ENCODE data around the gene ZNF506. TPM values are rescaled to one million over a fixed set of nuclear protein-coding genes. Genes with fewer than 3 reads are reported as not detected.
"Not testable (repeated sequence)": the region's sequence is repeated elsewhere in the genome, so short reads cannot be mapped to it uniquely, and the experiment has no call there.

Gene ZNF506
- total RNA-seq, 4 donors from 2014 or later, result 25.9 to 56.9 (median 31.3) TPM

GRCh38 chr19:19774354-19775033 is 47.1 kb downstream of the ZNF506 start:
- no peak overlapping the region for H3K4me3 ChIP-seq
- no peak for TF ChIP-seq POLR2A (IDR thresholded peaks at IDR 0.05)
- TF ChIP-seq CTCF (IDR thresholded peaks at IDR 0.05), result no peak
- no peaks in the 10 kb centered on the region for H3K27me3 ChIP-seq
- no peaks in the 10 kb centered on the region for H3K36me3 ChIP-seq
- DNase-seq, result no peak
- no peak overlapping the region for H3K27ac ChIP-seq
- no peaks in the 10 kb centered on the region for H3K9me3 ChIP-seq
- peaks cover 0 to 20% (median 5%) of the 10 kb centered on the region in 4 donors for H3K4me1 ChIP-seq

- not testable (repeated sequence) for H3K9me3 ChIP-seq, H3K4me3 ChIP-seq, DNase-seq, H3K27ac ChIP-seq, H3K36me3 ChIP-seq, H3K27me3 ChIP-seq
- peaks cover 0 to 11% (median under 1%) of the 10 kb centered on the region in 4 donors for H3K4me1 ChIP-seq
Observed at GRCh38 chr19:19771963-19772362, 49.6 kb downstream of the ZNF506 start.

- not testable (repeated sequence) for H3K27me3 ChIP-seq, H3K4me3 ChIP-seq, H3K4me1 ChIP-seq, H3K27ac ChIP-seq, H3K36me3 ChIP-seq, DNase-seq, H3K9me3 ChIP-seq
Observed at GRCh38 chr19:19769971-19770370, 51.6 kb downstream of the ZNF506 start.

GRCh38 chr19:19758164-19758563 is 63.4 kb downstream of the ZNF506 start:
- Histone ChIP-seq H3K27ac (no peak overlapping the region), H3K27me3 (no peaks in the 10 kb centered on the region), H3K36me3 (no peaks in the 10 kb centered on the region), H3K4me1 (no peaks in the 10 kb centered on the region), H3K9me3 (peaks cover 0 to 5% (median 0%) of the 10 kb centered on the region in 4 donors), H3K4me3 (no peak overlapping the region)
- DNase-seq, result no peak
- TF ChIP-seq POLR2A (IDR thresholded peaks at IDR 0.05) (no peak), CTCF (IDR thresholded peaks at IDR 0.05) (no peak)

GRCh38 chr19:19752760-19753403 is 68.7 kb downstream of the ZNF506 start:
- TF ChIP-seq CTCF (IDR thresholded peaks at IDR 0.05) (no peak), POLR2A (IDR thresholded peaks at IDR 0.05) (no peak)
- Histone ChIP-seq H3K4me3 (no peak overlapping the region), H3K4me1 (no peaks in the 10 kb centered on the region), H3K27me3 (no peaks in the 10 kb centered on the region), H3K27ac (no peak overlapping the region), H3K36me3 (no peaks in the 10 kb centered on the region), H3K9me3 (peaks cover 0 to 5% (median 0%) of the 10 kb centered on the region in 4 donors)
- DNase-seq, result no peak

GRCh38 chr19:19751846-19752245 is 69.7 kb downstream of the ZNF506 start:
- H3K9me3 ChIP-seq, result peaks cover 0 to 5% (median 0%) of the 10 kb centered on the region in 4 donors
- H3K27me3 ChIP-seq, result no peaks in the 10 kb centered on the region
- no peak overlapping the region for H3K4me3 ChIP-seq
- TF ChIP-seq CTCF (IDR thresholded peaks at IDR 0.05) (no peak), POLR2A (IDR thresholded peaks at IDR 0.05) (no peak)
- no peaks in the 10 kb centered on the region for H3K36me3 ChIP-seq
- no peaks in the 10 kb centered on the region for H3K4me1 ChIP-seq
- no peak for DNase-seq
- H3K27ac ChIP-seq, result no peak overlapping the region
